Loucy (cell line): ENCODE data around the gene MRTFA.

Experiments used
- EZH2phosphoT487 ChIP-seq: fragments of 200-600 bp; IDR thresholded peaks from 2 replicates; pipeline ENCODE4 v1.6.1; 2018; ENCODE audit warnings: antibody characterized with exemption, mild to moderate bottlenecking, moderate library complexity, borderline replicate concordance
- TF ChIP-seq, protein P1 (sequence below): fragments of 200-600 bp; sonication (generic); conservative IDR thresholded peaks from 2 replicates; pipeline ENCODE4 v1.5.1; 2014; ENCODE audit warnings: mild to moderate bottlenecking, antibody characterized with exemption, low read length

DNA sequence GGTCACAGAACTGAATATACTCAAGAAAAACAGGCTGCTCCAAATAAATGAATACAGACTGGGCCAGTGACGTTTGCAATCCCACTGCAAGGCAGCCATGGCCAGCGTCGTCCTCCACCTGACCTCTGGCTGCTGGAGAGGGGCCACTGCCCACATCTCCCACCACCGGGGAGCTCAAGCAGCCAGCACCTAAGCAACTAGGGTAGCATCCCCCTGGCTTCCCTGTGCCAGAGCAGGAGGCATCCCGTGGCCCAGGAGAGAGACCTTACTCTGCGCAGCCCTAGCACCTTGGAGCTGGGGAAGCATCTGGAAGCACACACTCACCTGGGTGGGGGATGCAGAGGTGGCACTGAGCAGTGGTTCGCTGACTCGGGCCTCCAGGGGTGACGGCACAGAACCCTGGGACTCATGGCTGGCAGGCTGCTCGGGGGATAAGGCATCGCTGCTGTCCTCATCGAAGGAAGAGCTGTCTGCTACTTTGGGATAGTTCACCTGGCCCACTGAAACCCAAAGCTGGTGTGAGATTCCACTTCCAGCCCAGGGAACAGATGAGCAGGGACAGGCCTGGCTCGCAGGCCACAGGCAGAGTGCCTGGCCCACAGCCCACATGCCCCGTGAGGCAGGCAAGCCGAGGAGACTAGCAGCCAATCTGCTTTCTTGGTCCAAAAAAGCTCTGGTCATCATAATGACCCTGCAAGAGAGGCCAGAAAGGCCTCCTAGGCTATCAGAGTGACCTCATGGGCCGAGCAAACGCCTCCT is 212.5 kb downstream of the MRTFA start:
- TF ChIP-seq, protein P1, sequence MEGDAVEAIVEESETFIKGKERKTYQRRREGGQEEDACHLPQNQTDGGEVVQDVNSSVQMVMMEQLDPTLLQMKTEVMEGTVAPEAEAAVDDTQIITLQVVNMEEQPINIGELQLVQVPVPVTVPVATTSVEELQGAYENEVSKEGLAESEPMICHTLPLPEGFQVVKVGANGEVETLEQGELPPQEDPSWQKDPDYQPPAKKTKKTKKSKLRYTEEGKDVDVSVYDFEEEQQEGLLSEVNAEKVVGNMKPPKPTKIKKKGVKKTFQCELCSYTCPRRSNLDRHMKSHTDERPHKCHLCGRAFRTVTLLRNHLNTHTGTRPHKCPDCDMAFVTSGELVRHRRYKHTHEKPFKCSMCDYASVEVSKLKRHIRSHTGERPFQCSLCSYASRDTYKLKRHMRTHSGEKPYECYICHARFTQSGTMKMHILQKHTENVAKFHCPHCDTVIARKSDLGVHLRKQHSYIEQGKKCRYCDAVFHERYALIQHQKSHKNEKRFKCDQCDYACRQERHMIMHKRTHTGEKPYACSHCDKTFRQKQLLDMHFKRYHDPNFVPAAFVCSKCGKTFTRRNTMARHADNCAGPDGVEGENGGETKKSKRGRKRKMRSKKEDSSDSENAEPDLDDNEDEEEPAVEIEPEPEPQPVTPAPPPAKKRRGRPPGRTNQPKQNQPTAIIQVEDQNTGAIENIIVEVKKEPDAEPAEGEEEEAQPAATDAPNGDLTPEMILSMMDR = no peak
- TF ChIP-seq EZH2phosphoT487 = no peak
